B cell (primary cell): ENCODE data around the gene TOP3B.

Experiments
- EZH2 ChIP-seq: IDR thresholded peaks from 2 replicates; pipeline ENCODE4 v1.6.1; 2012; ENCODE audit warnings: borderline replicate concordance, low read depth, mild to moderate bottlenecking, moderate library complexity, low read length; ENCODE audit not compliant: insufficient read depth, poor library complexity, severe bottlenecking
- TF ChIP-seq, protein P1 (sequence below): fragments of 200-600 bp; IDR thresholded peaks from one replicate; pipeline ENCODE4 v1.8.0; 2022; ENCODE audit warnings: antibody characterized with exemption, mild to moderate bottlenecking

GRCh38 chr22:21991304-21991596 lies 8.7 kb upstream of the TOP3B start:
- TF ChIP-seq EZH2: no peak
- TF ChIP-seq, protein P1, sequence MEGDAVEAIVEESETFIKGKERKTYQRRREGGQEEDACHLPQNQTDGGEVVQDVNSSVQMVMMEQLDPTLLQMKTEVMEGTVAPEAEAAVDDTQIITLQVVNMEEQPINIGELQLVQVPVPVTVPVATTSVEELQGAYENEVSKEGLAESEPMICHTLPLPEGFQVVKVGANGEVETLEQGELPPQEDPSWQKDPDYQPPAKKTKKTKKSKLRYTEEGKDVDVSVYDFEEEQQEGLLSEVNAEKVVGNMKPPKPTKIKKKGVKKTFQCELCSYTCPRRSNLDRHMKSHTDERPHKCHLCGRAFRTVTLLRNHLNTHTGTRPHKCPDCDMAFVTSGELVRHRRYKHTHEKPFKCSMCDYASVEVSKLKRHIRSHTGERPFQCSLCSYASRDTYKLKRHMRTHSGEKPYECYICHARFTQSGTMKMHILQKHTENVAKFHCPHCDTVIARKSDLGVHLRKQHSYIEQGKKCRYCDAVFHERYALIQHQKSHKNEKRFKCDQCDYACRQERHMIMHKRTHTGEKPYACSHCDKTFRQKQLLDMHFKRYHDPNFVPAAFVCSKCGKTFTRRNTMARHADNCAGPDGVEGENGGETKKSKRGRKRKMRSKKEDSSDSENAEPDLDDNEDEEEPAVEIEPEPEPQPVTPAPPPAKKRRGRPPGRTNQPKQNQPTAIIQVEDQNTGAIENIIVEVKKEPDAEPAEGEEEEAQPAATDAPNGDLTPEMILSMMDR: no peak
